Natural killer cell (primary cell): Measurements from ENCODE around the gene POLR2C. TPM values are rescaled to one million over a fixed set of nuclear protein-coding genes. Genes with fewer than 3 reads are reported as not detected.
A peak's percentile ranks its signal among the peaks of the same experiment; 100 is the strongest.

ENCODE experiments used
- ATAC-seq, 3 donors: fragments of 150-1000 bp in 2 of 3; fragments of 200-7000 bp in 1 of 3; cut with Tn5 transposase; 1 replicate in 1 of 3; 2 replicates in 2 of 3; pipeline ENCODE4 v1.10.0; 2021; ENCODE audit warnings: mild to moderate bottlenecking in 2 of 3, moderate library complexity in 2 of 3
- DNase-seq, 2 donors: peaks; one replicate each; pipeline versions ENCODE4 v3.0.0 to v3.0.0-alpha.2; 2013 to 2021; ENCODE audit warnings: mixed read lengths in 1 of 2
- H3K27ac ChIP-seq: one replicate; pipeline ENCODE4 v1.5.1; 2013; ENCODE audit warnings: mild to moderate bottlenecking, low read length
- H3K27me3 ChIP-seq: one replicate; pipeline ENCODE4 v1.6.1; 2013; ENCODE audit warnings: low read length; ENCODE audit not compliant: control insufficient read depth, insufficient read depth
- H3K36me3 ChIP-seq: one replicate; pipeline ENCODE4 v1.6.1; 2013; ENCODE audit warnings: low read length; ENCODE audit not compliant: control insufficient read depth, insufficient read depth
- H3K4me1 ChIP-seq: one replicate; pipeline ENCODE4 v1.6.1; 2013; ENCODE audit warnings: low read length; ENCODE audit not compliant: control insufficient read depth, insufficient read depth
- H3K4me3 ChIP-seq: one replicate; pipeline ENCODE4 v1.5.1; 2013; ENCODE audit warnings: low read length
- H3K9me3 ChIP-seq: one replicate; pipeline ENCODE4 v1.6.1; 2013; ENCODE audit warnings: low read length; ENCODE audit not compliant: control insufficient read depth, insufficient read depth
- H3K27ac Mint-ChIP-seq, 2 donors: one replicate each; pipeline ENCODE4 v1.8.0; 2022; ENCODE audit warnings: mild to moderate bottlenecking in 2 of 2, mixed read lengths in 2 of 2, moderate library complexity in 1 of 2
- H3K27me3 Mint-ChIP-seq, 2 donors: one replicate each; pipeline ENCODE4 v1.8.0; 2022; ENCODE audit warnings: low read depth in 2 of 2, mixed read lengths in 2 of 2
- H3K36me3 Mint-ChIP-seq: one replicate; pipeline ENCODE4 v1.8.0; 2022; ENCODE audit warnings: mixed read lengths
- H3K4me1 Mint-ChIP-seq, 2 donors: one replicate each; pipeline ENCODE4 v1.8.0; 2022; ENCODE audit warnings: mixed read lengths in 2 of 2
- H3K4me3 Mint-ChIP-seq: one replicate; pipeline ENCODE4 v1.8.0; 2022; ENCODE audit warnings: mild to moderate bottlenecking, moderate library complexity, mixed read lengths
- H3K9me3 Mint-ChIP-seq, 2 donors: one replicate each; pipeline ENCODE4 v1.8.0; 2022; ENCODE audit warnings: mixed read lengths in 2 of 2
- CTCF ChIP-seq: fragments of 200-600 bp; IDR thresholded peaks from one replicate; pipeline ENCODE4 v1.8.0; 2022; ENCODE audit warnings: antibody characterized with exemption
- WGBS: methylation state at CpG from one replicate; pipeline ENCODE4 v1.1.7; 2013; ENCODE audit warnings: missing lambda C conversion rate; ENCODE audit not compliant: insufficient coverage; 5-methylcytosine and 5-hydroxymethylcytosine counted together
- intact Hi-C: fragments of 100-400 bp; cut with micrococcal nuclease; formaldehyde crosslinking; loops from one replicate; pipeline ENCODE4 v1.14.2; 2022
- total RNA-seq, 4 donors: library from RNA; stranded (reverse); fragments of 120-200 nt in 1 of 4; gene quantifications; one replicate each; pipeline versions ENCODE4 v1.2.3 to v1.2.4, GENCODE V29; 2013 to 2022

POLR2C gene
- total RNA-seq, 3 donors from 2014 or later (not counting 1 experiment from before 2014, with no cell fraction given) = 55.4 to 71.2 (median 66.7) TPM

GRCh38 chr16:57423152-57423551, 39.3 kb upstream of the POLR2C start:
- DNase-seq (no peak), ATAC-seq (no peak)
- Mint-ChIP-seq H3K27me3 (no peaks in the 10 kb centered on the region), H3K36me3 (peaks cover 8% of the 10 kb centered on the region), H3K4me3 (no peak overlapping the region), H3K27ac (no peak overlapping the region), H3K9me3 (no peaks in the 10 kb centered on the region), H3K4me1 (peaks cover 8 to 9% of the 10 kb centered on the region in 2 donors)
- Histone ChIP-seq H3K27me3 (no peaks in the 10 kb centered on the region), H3K4me3 (no peak overlapping the region), H3K27ac (no peak overlapping the region), H3K4me1 (peaks cover 9% of the 10 kb centered on the region), H3K9me3 (no peaks in the 10 kb centered on the region), H3K36me3 (peaks cover 6% of the 10 kb centered on the region)
- intact Hi-C loops = no loop called here
- no peak for TF ChIP-seq CTCF
- WGBS = 79% methylated on average over 2 of the region's 2 CpGs

GRCh38 chr16:57424583-57424982, 37.9 kb upstream of the POLR2C start:
- TF ChIP-seq CTCF = no peak
- Histone ChIP-seq H3K4me3 (no peak overlapping the region), H3K27me3 (no peaks in the 10 kb centered on the region), H3K27ac (no peak overlapping the region), H3K36me3 (peaks cover 15% of the 10 kb centered on the region), H3K9me3 (no peaks in the 10 kb centered on the region), H3K4me1 (no peaks in the 10 kb centered on the region)
- Mint-ChIP-seq H3K4me1 (no peaks in the 10 kb centered on the region), H3K36me3 (peaks cover 8% of the 10 kb centered on the region), H3K27me3 (no peaks in the 10 kb centered on the region), H3K27ac (no peak overlapping the region), H3K4me3 (no peak overlapping the region), H3K9me3 (no peaks in the 10 kb centered on the region)
- intact Hi-C loops = loop anchor here (2.0 kb wide), 1 partner anchor 50 kb away; no protein-coding TSS in a partner anchor
- DNase-seq (no peak), ATAC-seq (no peak)
- 92% methylated on average over 3 of the region's 3 CpGs for WGBS

GRCh38 chr16:57426356-57426755, 36.1 kb upstream of the POLR2C start:
- no peak overlapping the region for H3K27ac ChIP-seq
- ATAC-seq (no peak), DNase-seq (no peak)
- H3K27me3 ChIP-seq = no peaks in the 10 kb centered on the region
- intact Hi-C loops = no loop called here
- H3K4me1 ChIP-seq = no peaks in the 10 kb centered on the region
- H3K9me3 ChIP-seq = no peaks in the 10 kb centered on the region
- H3K4me1 Mint-ChIP-seq = no peaks in the 10 kb centered on the region
- no peak overlapping the region for H3K27ac Mint-ChIP-seq
- TF ChIP-seq CTCF = no peak
- H3K9me3 Mint-ChIP-seq = no peaks in the 10 kb centered on the region
- peaks cover 20% of the 10 kb centered on the region for H3K36me3 Mint-ChIP-seq
- H3K36me3 ChIP-seq = peaks cover 31% of the 10 kb centered on the region
- H3K27me3 Mint-ChIP-seq = no peaks in the 10 kb centered on the region
- H3K4me3 Mint-ChIP-seq = no peak overlapping the region
- WGBS = 92% methylated on average over 7 of the region's 7 CpGs
- no peak overlapping the region for H3K4me3 ChIP-seq

GRCh38 chr16:57427307-57427706, 35.2 kb upstream of the POLR2C start:
- Histone ChIP-seq H3K27ac (no peak overlapping the region), H3K36me3 (peaks cover 41% of the 10 kb centered on the region), H3K4me3 (no peak overlapping the region), H3K4me1 (no peaks in the 10 kb centered on the region), H3K27me3 (no peaks in the 10 kb centered on the region), H3K9me3 (no peaks in the 10 kb centered on the region)
- Mint-ChIP-seq H3K27me3 (no peaks in the 10 kb centered on the region), H3K36me3 (peaks cover 20% of the 10 kb centered on the region), H3K9me3 (no peaks in the 10 kb centered on the region), H3K4me3 (no peak overlapping the region), H3K27ac (peak overlapping the region in 1 of 2 donors; percentile 24), H3K4me1 (no peaks in the 10 kb centered on the region)
- 100% methylated on average over 7 of the region's 8 CpGs for WGBS
- no peak for ATAC-seq
- intact Hi-C loops = no loop called here
- TF ChIP-seq CTCF = no peak
- no peak for DNase-seq
